HG02571 (cell line): ENCODE results near the gene TEX14.

Experiments used
- ATAC-seq: cut with Tn5 transposase; IDR thresholded peaks from one replicate; pipeline ENCODE4 v1.9.1; 2021; ENCODE audit warnings: mild to moderate bottlenecking, moderate library complexity; ENCODE audit not compliant: unreplicated experiment

The TEX14 gene, protein sequence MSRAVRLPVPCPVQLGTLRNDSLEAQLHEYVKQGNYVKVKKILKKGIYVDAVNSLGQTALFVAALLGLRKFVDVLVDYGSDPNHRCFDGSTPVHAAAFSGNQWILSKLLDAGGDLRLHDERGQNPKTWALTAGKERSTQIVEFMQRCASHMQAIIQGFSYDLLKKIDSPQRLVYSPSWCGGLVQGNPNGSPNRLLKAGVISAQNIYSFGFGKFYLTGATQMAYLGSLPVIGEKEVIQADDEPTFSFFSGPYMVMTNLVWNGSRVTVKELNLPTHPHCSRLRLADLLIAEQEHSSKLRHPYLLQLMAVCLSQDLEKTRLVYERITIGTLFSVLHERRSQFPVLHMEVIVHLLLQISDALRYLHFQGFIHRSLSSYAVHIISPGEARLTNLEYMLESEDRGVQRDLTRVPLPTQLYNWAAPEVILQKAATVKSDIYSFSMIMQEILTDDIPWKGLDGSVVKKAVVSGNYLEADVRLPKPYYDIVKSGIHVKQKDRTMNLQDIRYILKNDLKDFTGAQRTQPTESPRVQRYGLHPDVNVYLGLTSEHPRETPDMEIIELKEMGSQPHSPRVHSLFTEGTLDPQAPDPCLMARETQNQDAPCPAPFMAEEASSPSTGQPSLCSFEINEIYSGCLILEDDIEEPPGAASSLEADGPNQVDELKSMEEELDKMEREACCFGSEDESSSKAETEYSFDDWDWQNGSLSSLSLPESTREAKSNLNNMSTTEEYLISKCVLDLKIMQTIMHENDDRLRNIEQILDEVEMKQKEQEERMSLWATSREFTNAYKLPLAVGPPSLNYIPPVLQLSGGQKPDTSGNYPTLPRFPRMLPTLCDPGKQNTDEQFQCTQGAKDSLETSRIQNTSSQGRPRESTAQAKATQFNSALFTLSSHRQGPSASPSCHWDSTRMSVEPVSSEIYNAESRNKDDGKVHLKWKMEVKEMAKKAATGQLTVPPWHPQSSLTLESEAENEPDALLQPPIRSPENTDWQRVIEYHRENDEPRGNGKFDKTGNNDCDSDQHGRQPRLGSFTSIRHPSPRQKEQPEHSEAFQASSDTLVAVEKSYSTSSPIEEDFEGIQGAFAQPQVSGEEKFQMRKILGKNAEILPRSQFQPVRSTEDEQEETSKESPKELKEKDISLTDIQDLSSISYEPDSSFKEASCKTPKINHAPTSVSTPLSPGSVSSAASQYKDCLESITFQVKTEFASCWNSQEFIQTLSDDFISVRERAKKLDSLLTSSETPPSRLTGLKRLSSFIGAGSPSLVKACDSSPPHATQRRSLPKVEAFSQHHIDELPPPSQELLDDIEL (N-terminal part only)

DNA sequence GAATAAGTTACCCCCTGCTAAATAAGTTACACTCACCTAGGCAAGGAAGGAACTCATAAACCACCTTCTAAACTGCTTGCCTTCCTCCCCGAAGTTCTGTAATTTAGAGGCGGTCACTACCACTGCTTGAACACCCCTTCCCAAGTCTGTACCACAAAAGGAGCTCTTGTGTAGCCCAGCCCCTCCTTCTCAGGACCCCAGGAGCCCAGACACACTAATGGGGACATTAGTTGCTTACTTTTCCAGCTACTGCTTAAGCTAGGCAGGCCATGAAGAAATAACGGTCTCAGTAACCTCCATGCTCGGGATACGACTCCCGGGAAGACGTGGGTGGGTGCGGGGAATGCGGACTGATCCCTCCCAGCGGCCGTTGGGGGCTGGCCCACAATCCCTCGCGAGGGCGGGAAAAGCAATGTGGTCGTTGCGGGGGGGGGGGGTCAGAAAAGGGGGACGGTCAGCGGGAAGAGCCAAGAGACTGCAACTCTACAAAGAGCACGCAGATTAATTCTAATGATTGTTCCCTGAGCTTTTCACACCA, at the start of gene TEX14:
Gene TEX14 (minus strand): TSS at position 345 of the 538 bp plus-strand sequence. CDS start 40,044 bp downstream, outside the sequence.
- ATAC-seq, result no peak

DNA sequence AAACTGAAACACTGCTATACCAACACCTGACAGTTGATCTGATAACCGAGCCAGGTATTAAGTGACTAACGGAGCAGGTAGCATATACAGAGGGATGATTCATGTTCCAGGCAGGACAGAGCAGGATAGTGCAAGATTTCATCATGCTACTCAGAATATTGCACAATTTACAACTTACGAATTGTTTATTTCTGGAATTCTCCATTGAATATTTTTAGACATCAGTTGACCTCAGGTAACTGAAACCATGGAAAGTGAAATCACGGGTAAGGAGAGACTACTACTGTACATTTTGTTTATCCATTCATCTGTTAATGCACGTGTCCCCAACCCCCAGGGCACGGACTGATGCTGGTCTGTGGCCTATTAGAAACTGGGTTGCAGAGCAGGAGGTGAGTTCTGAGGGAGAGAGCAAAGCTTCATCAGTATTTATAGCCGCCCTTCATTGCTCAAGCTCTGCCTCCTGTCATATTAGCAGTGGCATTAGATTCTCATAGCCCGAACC, 49.3 kb upstream of the TEX14 start:
- no peak for ATAC-seq

DNA sequence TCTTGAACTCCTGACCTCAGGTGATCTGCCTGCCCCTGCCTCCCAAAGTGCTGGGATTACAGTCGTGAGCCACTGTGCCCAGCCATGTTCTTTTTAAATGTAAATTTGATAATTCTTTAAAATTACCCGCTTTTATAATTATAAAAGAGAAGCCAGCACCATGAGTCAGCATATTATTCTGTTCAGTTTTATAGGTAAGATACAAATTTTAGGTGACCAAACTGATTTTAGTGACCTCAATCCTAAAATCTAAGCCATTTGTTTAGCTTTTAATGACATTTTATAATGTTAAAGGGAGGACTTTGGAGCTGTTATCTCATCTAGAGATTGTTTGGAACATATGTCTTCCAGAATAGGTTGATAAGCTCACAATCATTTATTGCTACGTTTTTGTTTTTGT, 43.0 kb upstream of the TEX14 start:
- ATAC-seq, result no peak

DNA sequence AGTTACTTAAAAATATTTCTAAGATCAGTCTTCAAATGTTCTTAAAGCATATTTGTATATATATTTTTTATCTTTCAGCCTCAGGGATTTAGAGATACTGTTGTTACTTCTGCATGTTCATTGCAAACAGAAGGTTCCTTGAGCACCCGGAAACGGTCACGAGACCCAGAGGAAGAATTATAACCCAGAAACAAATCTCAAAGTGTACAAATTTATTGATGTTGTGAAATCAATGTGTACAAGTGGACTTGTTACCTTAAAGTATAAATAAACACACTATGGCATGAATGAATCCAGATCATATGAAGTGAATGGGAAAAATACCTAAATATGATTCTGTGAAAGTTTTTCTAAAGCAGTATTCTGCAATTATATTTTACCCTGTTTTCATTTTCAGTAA, 42.2 kb upstream of the TEX14 start:
- no peak for ATAC-seq

DNA sequence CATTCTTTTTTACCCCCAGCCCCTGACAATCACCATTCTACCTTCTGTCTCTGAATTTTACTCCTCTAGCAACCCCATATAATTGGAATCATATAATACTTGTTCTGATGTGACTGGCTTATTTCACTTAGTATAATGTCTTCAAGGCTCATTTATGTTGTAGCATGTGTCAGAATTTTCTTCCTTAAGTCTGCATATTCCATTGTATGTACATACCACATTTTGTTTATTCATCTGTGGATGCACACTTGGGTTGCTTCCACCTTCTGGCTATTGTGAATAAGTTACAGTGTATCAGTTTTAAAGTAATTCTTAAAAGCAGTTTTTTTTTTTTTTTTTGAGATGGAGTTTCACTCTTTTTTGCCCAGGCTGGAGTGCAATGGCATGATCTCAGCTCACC, 39.1 kb upstream of the TEX14 start:
- no peak for ATAC-seq

DNA sequence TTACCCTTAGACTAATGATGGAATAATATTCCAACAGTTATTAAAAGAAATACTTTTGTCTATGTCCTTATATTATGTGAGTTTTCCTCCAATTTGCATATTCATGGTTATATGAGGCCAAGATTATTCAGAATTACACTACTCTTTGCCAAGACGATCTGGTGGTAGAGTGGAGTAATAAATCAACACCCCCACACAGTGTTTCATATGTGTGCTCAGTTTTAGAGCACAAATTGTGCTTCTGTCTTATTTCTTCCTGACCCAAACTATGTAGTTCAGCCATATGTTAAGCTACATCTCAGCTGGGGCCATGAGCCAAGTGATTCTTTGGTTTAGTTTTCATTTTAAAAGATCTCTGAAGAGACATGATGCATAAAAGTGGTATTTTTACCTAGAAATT, 37.0 kb upstream of the TEX14 start:
- ATAC-seq, result no peak

DNA sequence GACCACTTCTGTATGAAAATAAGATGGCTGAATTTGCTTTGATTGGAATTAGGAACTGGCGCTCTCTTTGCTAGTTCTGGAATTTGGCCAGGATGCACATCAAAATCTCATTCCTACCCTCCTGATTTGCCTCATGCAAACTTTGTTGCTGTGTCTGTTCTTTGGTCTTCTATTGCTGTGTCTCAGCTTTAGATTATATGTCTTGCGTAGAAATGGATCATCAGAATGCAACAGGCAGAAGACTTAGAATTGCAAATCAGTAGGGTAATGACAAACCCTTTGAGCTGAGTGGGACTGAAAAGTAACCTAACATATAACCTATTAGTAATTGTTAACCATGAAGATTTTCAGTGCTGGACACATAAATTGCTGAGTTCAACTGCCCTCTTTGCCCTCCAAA, 30.9 kb upstream of the TEX14 start:
- no peak for ATAC-seq

DNA sequence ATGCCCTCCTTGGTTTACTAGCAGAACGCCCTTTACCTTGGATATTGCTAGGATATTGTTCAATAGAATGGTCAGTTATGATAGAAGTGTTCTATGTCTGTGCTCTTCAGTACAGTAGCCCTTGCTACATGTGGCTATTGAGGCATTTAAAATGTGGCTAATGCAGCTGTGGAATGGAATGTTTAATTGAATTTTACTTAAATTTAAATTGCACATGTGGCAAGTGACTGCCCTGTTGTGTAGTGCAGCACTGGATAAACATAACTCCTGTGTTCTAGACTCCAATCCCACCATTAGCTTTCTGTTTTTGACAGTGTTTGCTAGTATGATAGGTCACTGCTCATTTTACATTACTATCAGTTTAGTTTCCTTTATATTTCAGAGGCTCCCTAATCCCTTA, 30.4 kb upstream of the TEX14 start:
- no peak for ATAC-seq

DNA sequence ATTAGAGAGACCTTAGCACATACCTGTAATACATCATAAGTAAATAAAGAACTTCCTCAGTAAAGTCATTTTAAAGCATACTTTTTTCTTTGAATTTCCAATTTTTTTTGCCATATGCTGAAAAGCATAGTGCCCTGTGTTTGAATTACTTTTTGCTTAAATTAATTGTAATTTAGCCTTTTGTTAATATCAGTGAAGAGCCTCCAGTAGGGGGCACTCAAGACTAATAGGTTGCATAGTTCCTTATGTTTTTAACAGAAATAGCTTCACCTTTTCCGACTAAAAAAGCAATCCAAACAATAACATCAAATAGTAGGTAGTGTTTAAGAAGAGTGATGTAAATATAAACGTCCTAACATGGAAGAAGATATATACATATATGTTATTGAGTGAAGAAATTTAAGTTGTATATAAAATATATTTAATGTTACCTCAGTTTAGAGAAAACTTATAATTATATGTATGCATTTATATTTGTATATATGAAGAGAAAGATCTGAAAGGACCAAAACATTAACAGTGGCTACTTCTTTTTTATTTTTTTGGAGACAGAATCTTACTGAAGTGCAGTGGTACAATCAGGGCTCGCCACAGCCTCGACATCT, 19.2 kb upstream of the TEX14 start:
- ATAC-seq, result no peak

DNA sequence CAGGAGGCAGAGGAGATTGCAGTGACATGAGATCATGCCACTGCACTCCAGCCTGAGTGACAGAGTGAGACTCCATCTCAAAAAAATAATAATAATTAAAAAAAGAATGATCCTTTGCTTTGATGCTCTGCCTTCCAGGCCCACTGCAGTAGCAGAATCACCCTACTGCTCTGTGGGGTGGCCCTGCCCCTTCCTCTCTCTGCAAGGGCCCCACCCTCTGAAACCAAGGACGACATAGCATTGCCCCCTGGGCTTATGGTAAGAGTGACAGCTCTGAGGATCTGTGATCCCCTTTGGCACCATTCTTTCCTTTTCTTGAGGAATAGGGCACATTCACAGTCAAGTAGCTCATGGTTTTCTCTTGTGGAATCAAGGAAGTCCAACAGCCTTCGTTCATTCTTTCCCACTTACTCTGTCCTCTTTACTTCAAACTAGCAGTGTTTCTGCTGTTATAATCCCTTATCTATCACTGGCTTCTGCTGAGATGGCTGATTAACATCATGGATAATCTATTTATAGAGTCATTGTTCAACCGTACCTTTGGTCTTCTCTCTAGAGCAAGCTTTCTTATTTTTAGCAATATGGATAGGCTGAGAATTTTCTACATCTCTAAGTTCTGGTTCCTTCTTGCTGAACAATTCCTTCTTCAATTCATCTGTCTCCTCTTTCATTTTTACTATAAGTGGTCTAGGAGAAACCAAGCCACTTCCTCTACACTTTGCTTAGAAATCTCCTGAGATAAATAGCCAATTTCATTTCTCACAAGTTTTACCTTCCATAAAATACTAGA, 14.7 kb upstream of the TEX14 start:
- ATAC-seq, result no peak

DNA sequence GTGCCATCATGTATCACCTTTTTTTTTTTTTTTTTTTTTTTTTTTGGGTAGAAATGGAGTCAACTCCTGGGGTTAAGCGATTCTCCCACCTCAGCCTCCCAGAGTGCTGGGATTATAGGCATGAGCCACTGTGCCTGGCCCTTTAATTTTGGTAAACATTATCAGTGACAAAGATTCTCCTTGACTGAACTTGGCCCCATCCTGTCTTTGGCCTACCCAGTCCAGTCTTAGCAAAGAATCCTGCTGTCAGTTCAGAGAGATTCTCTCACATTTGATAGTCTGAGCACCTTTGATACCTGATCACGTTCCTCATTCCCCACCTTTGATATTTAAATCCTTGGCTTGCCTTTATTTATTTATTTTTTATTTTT, 12.1 kb upstream of the TEX14 start:
- ATAC-seq, result no peak

DNA sequence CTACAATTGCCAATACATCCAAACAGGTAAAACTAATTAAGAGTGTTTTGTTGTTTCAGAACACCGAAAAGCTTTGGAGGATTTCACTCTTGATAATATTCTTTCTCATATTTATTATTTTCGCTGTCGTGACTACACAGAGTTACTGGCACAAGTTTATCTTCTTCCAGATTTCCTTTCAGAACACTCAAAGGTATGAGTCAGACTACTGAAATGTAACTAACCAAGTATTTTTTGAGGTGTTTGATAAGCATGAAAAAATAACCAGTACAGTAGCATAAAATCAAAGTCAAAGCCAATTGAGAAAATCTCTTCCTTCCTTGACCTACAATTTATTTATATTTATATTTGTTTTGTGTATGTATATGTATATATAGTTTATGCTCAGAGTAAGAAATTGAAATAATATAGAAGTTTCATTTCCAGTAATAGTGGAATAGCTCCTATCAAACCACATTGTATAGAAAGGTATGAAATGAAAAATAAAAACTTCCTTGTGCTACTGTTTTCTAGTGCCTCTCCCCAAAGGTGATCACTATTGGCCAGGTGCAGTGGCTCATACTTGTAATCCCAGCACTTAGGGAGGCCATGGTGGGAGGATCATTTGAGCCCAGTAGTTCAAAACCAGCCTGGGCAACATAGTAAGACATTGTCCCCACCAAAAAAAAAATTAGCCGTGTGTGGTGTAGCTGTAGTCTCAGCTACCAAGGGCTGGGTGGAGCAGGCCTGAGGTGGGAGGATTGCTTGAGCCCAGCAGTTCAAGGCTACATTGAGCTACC, 11.5 kb upstream of the TEX14 start:
- ATAC-seq, result no peak

DNA sequence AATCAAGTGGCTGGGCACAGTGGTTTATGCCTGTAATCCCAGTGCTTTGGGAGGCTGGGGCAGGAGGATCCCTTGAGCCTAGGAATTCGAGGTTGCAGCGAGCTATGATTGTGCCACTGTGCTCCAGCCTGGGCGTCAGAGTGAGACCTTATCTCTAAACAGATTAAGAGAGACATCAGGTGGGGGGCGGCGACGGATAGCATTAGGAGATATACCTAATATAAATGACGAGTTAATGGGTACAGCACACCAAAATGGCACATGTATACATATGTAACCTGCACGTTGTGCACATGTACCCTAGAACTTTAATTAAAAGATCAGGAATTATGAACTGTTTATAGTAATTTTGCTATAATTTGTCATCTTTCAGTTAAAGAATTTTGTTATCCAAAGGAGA, 10.9 kb upstream of the TEX14 start:
- ATAC-seq, result no peak

DNA sequence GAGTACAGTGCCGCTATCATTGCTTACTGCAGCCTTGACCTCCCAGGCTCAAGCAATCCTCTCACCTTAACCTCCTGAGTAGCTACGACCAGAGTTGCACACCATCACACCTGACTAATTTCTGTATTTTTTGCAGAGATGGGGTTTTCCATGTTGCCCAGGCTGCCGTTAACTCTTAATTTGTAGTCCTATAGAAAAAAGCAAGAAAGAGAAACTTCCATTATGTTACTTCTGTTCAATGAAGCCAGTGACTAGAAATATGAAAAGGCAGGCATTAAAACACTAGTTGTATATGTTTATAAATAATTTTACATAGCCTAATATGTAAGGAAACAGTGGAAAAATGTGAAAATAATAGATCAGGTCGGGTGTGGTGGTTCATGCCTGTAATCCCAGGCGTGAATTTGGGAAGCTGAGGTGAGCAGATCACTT, 10.2 kb upstream of the TEX14 start:
- no peak for ATAC-seq

DNA sequence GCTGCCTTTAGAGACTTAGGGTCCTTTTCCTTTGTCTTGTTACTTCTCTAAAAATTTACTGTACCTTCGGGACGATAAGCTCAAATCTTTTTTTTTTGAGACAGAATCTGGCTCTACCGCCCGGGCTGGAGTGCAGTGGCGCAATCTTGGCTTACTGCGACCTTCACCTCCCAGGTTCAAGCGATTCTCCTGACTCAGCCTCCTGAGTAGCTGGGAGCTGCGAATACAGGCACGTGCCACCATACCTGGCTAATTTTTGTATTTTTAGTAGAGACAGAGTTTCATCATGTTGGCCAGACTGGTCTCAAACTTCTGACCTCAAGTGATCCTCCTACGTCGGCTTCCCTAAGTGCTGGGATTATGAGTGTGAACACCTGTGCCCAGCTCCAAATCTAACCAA, 7.9 kb upstream of the TEX14 start:
- ATAC-seq, result no peak

DNA sequence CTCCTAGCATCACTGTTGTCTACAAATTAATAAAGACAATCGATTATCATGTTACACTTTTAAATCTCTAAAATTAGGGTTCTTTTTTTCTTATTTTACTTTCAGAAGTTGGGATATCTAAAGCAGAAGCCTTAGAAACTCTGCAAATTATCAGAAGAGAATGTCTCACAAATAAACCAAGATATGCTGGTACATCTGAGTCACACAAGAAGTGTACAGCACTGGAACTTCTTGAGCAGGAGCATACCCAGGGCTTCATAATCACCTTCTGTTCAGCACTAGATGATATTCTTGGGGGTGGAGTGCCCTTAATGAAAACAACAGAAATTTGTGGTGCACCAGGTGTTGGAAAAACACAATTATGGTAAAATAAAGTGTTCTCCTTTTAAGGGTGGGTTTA, 3.0 kb upstream of the TEX14 start:
- no peak for ATAC-seq

DNA sequence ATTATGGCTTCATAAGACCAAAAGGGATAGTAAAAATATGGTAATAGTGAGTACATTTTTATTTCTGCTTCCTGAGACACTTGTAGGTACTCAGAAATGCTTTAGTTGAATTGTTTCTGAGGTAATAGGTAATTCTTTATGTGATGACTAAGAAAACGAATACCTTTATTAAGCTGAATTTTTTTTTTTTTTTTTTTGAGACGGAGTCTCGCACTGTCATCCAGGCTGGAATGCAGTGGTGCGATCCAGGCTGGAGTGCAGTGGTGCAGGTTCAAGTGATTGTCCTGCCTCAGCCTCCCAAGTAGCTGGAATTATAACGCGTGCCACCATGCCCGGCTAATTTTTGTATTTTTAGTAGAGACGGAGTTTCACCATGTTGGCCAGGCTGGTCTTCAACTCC, 2.5 kb upstream of the TEX14 start:
- no peak for ATAC-seq

DNA sequence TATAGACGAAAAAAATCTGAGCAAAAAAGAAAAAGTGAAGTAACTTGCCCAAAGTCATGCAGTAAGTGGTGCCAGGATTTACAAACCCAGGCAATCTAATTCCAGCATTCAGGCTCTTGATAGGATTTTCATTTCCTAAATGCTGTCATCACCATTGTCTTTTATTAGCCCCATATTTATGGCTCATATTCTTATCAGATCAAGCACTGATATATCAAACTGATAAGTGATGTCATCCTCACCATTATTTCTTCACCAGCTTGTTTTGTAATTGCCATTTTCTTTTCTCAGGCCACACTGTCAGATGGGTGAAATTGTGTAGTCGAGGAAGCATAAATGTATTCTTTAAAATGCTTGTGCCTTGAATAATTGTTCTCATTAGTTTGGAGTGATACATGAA, 1.9 kb upstream of the TEX14 start:
- ATAC-seq, result no peak

DNA sequence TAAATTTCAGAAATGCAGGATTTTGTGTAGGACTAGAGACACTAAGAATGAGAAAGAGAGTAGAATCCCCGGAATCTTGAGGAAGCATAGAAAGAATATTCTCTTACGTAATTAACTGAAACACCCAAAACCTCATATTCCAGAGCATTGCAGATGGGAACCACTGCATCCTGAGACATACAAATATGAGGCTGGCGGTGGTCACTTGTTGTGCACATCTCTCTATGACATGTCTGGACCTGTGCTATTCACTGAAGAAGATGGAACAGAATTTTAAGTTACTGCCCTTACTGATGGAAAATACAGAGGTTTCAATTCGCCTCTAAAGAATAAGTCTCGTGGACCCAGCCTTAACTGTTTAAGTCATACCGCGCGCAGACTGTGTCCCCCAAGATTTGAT, 1.4 kb upstream of the TEX14 start:
- no peak for ATAC-seq
